Naive thymus-derived CD8-positive, alpha-beta T cell (primary cell): ENCODE results near the gene PSMC2. TPM values are rescaled to one million over a fixed set of nuclear protein-coding genes. Genes with fewer than 3 reads are reported as not detected.

Experiments used
- ATAC-seq, 2 donors: fragments of 150-1000 bp; cut with Tn5 transposase in 1 of 2; sonication (Bioruptor Pico), chemical (Tn5 transposase) in 1 of 2; 1 replicate in 1 of 2; 2 replicates in 1 of 2; pipeline ENCODE4 v1.10.0; 2021; ENCODE audit warnings: mild to moderate bottlenecking in 2 of 2, moderate library complexity in 2 of 2
- POLR2A ChIA-PET: fragments of 350-600 bp; sonication (Branson Sonifier 250); formaldehyde crosslinking; loops from one replicate; lab custom pipeline; 2021; ENCODE audit warnings: antibody characterized with exemption; lab: Charles Lee
- DNase-seq, 10 donors: peaks; one replicate each; pipeline versions ENCODE4 v3.0.0 to v3.0.0-alpha.2; 2020 to 2022
- H3K27ac Mint-ChIP-seq, 10 donors: one replicate each; pipeline ENCODE4 v1.8.0; 2020 to 2022; ENCODE audit warnings: mild to moderate bottlenecking in 10 of 10, mixed read lengths in 10 of 10, moderate library complexity in 4 of 10, inconsistent platforms in 1 of 10
- H3K27me3 Mint-ChIP-seq, 5 donors: one replicate each; pipeline ENCODE4 v1.8.0; 2021 to 2022; ENCODE audit warnings: mixed read lengths in 5 of 5
- H3K36me3 Mint-ChIP-seq, 3 donors: one replicate each; pipeline ENCODE4 v1.8.0; 2020 to 2022; ENCODE audit warnings: mixed read lengths in 3 of 3, mild to moderate bottlenecking in 2 of 3, inconsistent platforms in 1 of 3
- H3K4me1 Mint-ChIP-seq, 4 donors: one replicate each; pipeline ENCODE4 v1.8.0; 2021 to 2022; ENCODE audit warnings: mixed read lengths in 4 of 4
- H3K4me3 Mint-ChIP-seq, 10 donors: one replicate each; pipeline ENCODE4 v1.8.0; 2020 to 2022; ENCODE audit warnings: mild to moderate bottlenecking in 10 of 10, mixed read lengths in 10 of 10, moderate library complexity in 6 of 10, inconsistent platforms in 1 of 10
- H3K9me3 Mint-ChIP-seq, 9 donors: one replicate each; pipeline ENCODE4 v1.8.0; 2020 to 2022; ENCODE audit warnings: mixed read lengths in 9 of 9, mild to moderate bottlenecking in 3 of 9, inconsistent platforms in 1 of 9, moderate library complexity in 1 of 9
- polyA plus RNA-seq, 3 donors: library from polyadenylated mRNA; unstranded; fragments of 300-500 nt; fragmentation: Illumina TruSeq; gene quantifications; one replicate each; pipeline ENCODE4 v1.2.3, GENCODE V29; 2021
- total RNA-seq, 8 experiments: library from RNA in 2 of 8; stranded (reverse) in 2 of 8; gene quantifications; one replicate each; pipeline ENCODE4 v1.2.3 and lab custom pipeline; 2021 to 2026

The PSMC2 gene
- total RNA-seq, result 10 to 100 TPM; 68.8 to 73.5 TPM
- 10 to 100 TPM; 90.3 to 95.5 (median 94.2) TPM for polyA plus RNA-seq
- total RNA-seq (lab: John Stamatoyannopoulos, UW), result 42.7 to 190 (median 73.9) reads per million in 6 experiments

DNA sequence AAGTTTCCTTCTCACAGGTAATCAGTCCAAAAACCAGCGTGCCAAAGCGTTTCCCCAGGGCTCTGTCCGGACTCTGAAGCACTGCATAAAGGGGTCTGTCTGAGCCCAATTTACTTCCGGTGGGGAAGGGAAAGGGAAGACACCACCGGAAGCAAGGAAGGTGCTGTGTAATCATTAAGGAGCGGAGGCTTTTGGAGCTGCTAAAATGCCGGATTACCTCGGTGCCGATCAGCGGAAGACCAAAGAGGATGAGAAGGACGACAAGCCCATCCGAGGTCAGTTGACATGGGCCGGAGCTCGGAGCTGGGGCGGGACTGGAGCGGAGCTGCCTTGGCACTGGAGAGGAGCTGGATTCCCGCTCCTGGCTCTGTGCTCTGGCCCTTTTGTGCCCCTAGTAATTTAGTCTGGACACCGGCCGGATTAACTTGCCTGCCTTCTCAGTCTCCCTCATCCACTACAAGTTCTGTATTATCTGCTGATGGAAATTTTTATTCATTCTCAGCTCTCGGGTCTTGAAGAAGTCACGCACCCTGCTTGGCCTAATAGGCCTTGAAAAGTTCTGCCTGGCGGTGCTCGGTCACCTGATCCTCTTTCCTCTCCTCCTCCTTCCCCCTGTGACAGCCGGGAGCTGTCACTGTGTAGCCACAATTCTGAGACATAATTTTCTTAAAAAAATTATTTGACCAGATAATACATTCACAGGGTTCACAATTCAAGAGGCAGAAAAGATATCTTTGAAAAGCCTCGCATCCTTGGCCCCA, at the start of gene PSMC2:
Gene PSMC2, plus strand, starts transcription at position 137 of the 761 bp plus-strand sequence. Its CDS starts 69 bp downstream, at position 206.
- DNase-seq, result peak; percentile 50 to 91 (median 84)
- peak within 1 kb of the TSS; percentile 93 to 100 (median 98) for H3K27ac Mint-ChIP-seq
- no peaks in the 10 kb centered on the region for H3K27me3 Mint-ChIP-seq

GRCh38 chr7:103297837-103298179, 49.6 kb upstream of the PSMC2 start:
- Mint-ChIP-seq H3K9me3 (no peaks in the 10 kb centered on the region), H3K36me3 (peaks cover 0 to 35% (median 12%) of the 10 kb centered on the region in 3 donors), H3K27me3 (no peaks in the 10 kb centered on the region), H3K4me1 (peaks cover 18 to 43% (median 29%) of the 10 kb centered on the region in 4 donors), H3K27ac (peak overlapping the region; percentile 85 to 96 (median 92)), H3K4me3 (peak overlapping the region; percentile 81 to 96 (median 88))
- no peak for ATAC-seq
- POLR2A ChIA-PET, result interaction anchor here (0.9 to 2.4 kb wide), 3 partner anchors 12 to 46 kb away, joined by 4 to 7 read pairs (median 7); partner anchors contain the start of gene DNAJC2
- no peak for DNase-seq

More for the DNA sequence above, at the start of gene PSMC2:
- ATAC-seq, result peak; percentile 69 to 71
- no peaks in the 10 kb centered on the region for H3K9me3 Mint-ChIP-seq
- H3K36me3 Mint-ChIP-seq, result peaks cover 0 to 24% (median 0%) of the 10 kb centered on the region in 3 donors
- peaks cover 30 to 82% (median 63%) of the 10 kb centered on the region in 4 donors for H3K4me1 Mint-ChIP-seq
- POLR2A ChIA-PET, result interaction anchor here (0.8 to 1.3 kb wide), 6 partner anchors 11 to 272 kb away, joined by 3 to 6 read pairs (median 3); no protein-coding TSS in a partner anchor
- H3K4me3 Mint-ChIP-seq, result peak within 1 kb of the TSS; percentile 95 to 100 (median 98)

GRCh38 chr7:103299660-103300059, 47.8 kb upstream of the PSMC2 start:
- Mint-ChIP-seq H3K27ac (no peak overlapping the region), H3K4me3 (no peak overlapping the region), H3K4me1 (peaks cover 18 to 50% (median 31%) of the 10 kb centered on the region in 4 donors), H3K36me3 (peaks cover 0 to 52% (median 12%) of the 10 kb centered on the region in 3 donors), H3K9me3 (no peaks in the 10 kb centered on the region), H3K27me3 (no peaks in the 10 kb centered on the region)
- no peak for DNase-seq
- no peak for ATAC-seq
- POLR2A ChIA-PET, result interaction anchor here (1.6 kb wide), 1 partner anchor 45 kb away, joined by 3 read pairs; the partner anchor contains the start of gene DNAJC2

GRCh38 chr7:103301441-103301840, 46.0 kb upstream of the PSMC2 start:
- DNase-seq (no peak), ATAC-seq (no peak)
- Mint-ChIP-seq H3K4me3 (no peak overlapping the region), H3K36me3 (peaks cover 0 to 67% (median 12%) of the 10 kb centered on the region in 3 donors), H3K27me3 (no peaks in the 10 kb centered on the region), H3K27ac (peak overlapping the region in 1 of 10 donors; percentile 17), H3K4me1 (peaks cover 16 to 49% (median 32%) of the 10 kb centered on the region in 4 donors), H3K9me3 (no peaks in the 10 kb centered on the region)
- POLR2A ChIA-PET, result no interaction called here

DNA sequence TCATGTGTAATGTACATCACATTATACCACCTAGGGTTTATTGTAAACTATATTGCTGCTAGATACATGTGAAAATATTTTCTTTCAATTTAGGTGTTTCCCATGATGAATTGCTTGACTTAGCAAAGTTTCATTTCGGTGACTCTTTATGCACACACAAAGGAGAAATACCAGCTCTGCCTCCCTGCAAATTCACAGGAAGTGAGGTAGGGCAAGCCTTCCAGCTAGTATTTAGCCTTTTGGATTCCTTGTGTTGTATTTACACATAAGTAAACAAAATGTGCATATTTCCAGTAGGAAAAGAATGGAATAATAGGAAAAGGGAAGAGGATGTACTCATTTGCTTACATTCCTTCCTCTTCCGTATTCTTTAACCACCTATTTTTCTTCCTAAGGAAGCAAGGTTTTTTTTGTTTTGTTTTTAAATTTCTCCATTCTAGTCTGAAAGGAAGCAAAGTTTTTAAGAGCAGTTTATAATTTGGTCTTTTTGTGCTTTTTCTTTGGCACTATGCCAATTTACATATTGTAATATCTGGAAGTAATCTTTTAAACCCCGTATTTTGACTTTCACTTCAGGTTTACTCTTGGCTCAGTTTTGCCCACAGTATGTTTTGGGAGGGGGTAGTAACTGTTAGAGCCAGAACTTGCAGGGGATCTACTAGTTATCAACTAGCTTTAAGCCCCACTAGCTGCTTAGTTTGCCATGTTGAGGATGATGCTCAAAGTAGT, 39.8 kb upstream of the PSMC2 start:
- POLR2A ChIA-PET, result no interaction called here
- H3K36me3 Mint-ChIP-seq, result peaks cover 0 to 91% (median under 1%) of the 10 kb centered on the region in 3 donors
- DNase-seq, result no peak
- H3K4me3 Mint-ChIP-seq, result no peak overlapping the region
- no peaks in the 10 kb centered on the region for H3K27me3 Mint-ChIP-seq
- H3K9me3 Mint-ChIP-seq, result no peaks in the 10 kb centered on the region
- peaks cover 0 to 16% (median 8%) of the 10 kb centered on the region in 4 donors for H3K4me1 Mint-ChIP-seq
- ATAC-seq, result no peak
- H3K27ac Mint-ChIP-seq, result peak overlapping the region in 2 of 10 donors; percentile 32 to 70

DNA sequence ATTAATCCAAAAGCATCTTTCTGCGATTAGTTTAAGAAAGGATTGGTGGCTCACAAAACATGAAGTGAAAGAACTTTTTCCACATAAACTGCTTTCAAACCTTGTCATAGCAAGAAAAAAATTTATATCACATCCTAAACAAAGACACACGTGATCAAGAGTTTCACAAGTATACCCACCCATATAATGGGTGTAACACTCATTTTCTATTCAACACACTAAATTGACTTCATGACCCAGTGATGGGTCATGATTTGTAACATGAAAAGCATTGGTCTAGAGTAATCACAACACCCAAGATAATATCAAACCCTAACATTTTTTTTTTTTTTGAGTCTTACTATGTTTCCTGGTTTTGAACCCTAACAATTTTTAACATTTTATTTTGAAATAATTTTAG, 32.6 kb upstream of the PSMC2 start:
- Mint-ChIP-seq H3K4me3 (no peak overlapping the region), H3K4me1 (peaks cover 0 to 3% (median 1%) of the 10 kb centered on the region in 4 donors), H3K9me3 (no peaks in the 10 kb centered on the region), H3K27ac (peak overlapping the region in 1 of 10 donors; percentile 26), H3K36me3 (peaks cover 11 to 98% (median 16%) of the 10 kb centered on the region in 3 donors), H3K27me3 (no peaks in the 10 kb centered on the region)
- DNase-seq (no peak), ATAC-seq (no peak)
- POLR2A ChIA-PET, result no interaction called here

- H3K27me3 Mint-ChIP-seq, result no peaks in the 10 kb centered on the region
Measured at GRCh38 chr7:103316380-103316941, 31.0 kb upstream of the PSMC2 start.

GRCh38 chr7:103317009-103317408, 30.4 kb upstream of the PSMC2 start:
- POLR2A ChIA-PET, result interaction anchor here (1.1 kb wide), 1 partner anchor 31 kb away, joined by 3 read pairs; no protein-coding TSS in a partner anchor
- peaks cover 0 to 3% (median 1%) of the 10 kb centered on the region in 4 donors for H3K4me1 Mint-ChIP-seq
- H3K27ac Mint-ChIP-seq, result peak overlapping the region in 8 of 10 donors; percentile 12 to 90 (median 40)
- DNase-seq (no peak), ATAC-seq (no peak)
- H3K27me3 Mint-ChIP-seq, result no peaks in the 10 kb centered on the region
- no peaks in the 10 kb centered on the region for H3K9me3 Mint-ChIP-seq
- no peak overlapping the region for H3K4me3 Mint-ChIP-seq
- H3K36me3 Mint-ChIP-seq, result peaks cover 12 to 96% (median 16%) of the 10 kb centered on the region in 3 donors

More at GRCh38 chr7:103316380-103316941, 31.0 kb upstream of the PSMC2 start:
- POLR2A ChIA-PET, result interaction anchor here (1.1 kb wide), 1 partner anchor 32 kb away, joined by 3 read pairs; no protein-coding TSS in a partner anchor
- Mint-ChIP-seq H3K4me3 (no peak overlapping the region), H3K9me3 (no peaks in the 10 kb centered on the region), H3K36me3 (peaks cover 11 to 96% (median 16%) of the 10 kb centered on the region in 3 donors), H3K4me1 (peaks cover 0 to 3% (median 1%) of the 10 kb centered on the region in 4 donors), H3K27ac (peak overlapping the region in 4 of 10 donors; percentile 37 to 90 (median 54))
- ATAC-seq (no peak), DNase-seq (no peak)

DNA sequence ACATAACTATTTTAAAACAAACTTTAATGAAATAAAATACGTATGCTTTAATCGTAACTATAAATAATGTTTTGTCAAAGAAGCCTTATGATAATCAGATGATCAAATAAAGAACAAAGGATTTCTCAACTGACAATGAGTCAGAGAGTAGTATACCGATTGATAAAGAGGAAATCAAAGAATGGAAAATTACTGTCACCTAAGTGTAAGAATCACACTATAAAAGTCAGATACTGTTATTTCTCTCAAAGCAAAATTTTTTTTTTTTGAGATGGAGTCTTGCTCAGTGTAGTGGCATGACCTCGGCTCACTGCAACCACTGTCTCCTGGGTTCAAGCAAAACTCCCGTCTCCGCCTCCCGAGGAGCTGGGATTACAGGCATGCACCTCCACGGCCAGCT, 21.7 kb upstream of the PSMC2 start:
- Mint-ChIP-seq H3K27ac (peak overlapping the region in 9 of 10 donors; percentile 6 to 72 (median 23)), H3K4me1 (peaks cover 0 to 2% (median under 1%) of the 10 kb centered on the region in 4 donors), H3K9me3 (no peaks in the 10 kb centered on the region), H3K4me3 (no peak overlapping the region), H3K27me3 (no peaks in the 10 kb centered on the region), H3K36me3 (peaks cover 0 to 72% (median 10%) of the 10 kb centered on the region in 3 donors)
- peak in 1 of 2 donors; percentile 23 for ATAC-seq
- POLR2A ChIA-PET, result no interaction called here
- DNase-seq, result no peak

- Mint-ChIP-seq H3K4me3 (no peak overlapping the region), H3K36me3 (peaks cover 6 to 78% (median 26%) of the 10 kb centered on the region in 3 donors), H3K9me3 (no peaks in the 10 kb centered on the region), H3K27me3 (no peaks in the 10 kb centered on the region), H3K4me1 (peaks cover 16 to 35% (median 25%) of the 10 kb centered on the region in 4 donors), H3K27ac (no peak overlapping the region)
- POLR2A ChIA-PET, result no interaction called here
- ATAC-seq (no peak), DNase-seq (no peak)
Measured at GRCh38 chr7:103336761-103337160, 10.7 kb upstream of the PSMC2 start.

- H3K4me3 Mint-ChIP-seq, result no peak overlapping the region
- peaks cover 15 to 49% (median 36%) of the 10 kb centered on the region in 4 donors for H3K4me1 Mint-ChIP-seq
- ATAC-seq, result no peak
- H3K36me3 Mint-ChIP-seq, result peaks cover 6 to 73% (median 26%) of the 10 kb centered on the region in 3 donors
- no peak for DNase-seq
- POLR2A ChIA-PET, result no interaction called here
- H3K9me3 Mint-ChIP-seq, result no peaks in the 10 kb centered on the region
- H3K27me3 Mint-ChIP-seq, result no peaks in the 10 kb centered on the region
- H3K27ac Mint-ChIP-seq, result peak overlapping the region in 1 of 10 donors; percentile 36
Measured at GRCh38 chr7:103338864-103339263, 8.6 kb upstream of the PSMC2 start.

DNA sequence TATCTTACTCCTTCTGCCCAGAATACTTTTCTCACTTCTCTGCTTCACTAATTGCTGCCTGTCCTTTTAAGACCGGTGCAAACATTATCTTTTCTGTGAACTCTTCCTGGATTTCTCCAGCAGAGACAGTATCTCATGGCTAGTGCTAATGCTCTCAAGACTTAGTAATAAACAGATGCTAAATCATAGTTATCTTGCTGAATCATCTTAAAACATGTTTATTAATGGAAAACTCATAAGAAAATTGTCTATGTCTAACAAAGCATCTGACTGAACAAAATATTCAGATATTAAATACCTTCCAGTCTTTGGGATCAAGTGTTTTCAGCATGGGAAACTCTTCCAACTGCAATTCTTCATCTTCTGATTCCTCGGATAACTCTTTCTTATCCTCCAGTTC, 6.0 kb upstream of the PSMC2 start:
- Mint-ChIP-seq H3K27ac (peak overlapping the region in 2 of 10 donors; percentile 18 to 81), H3K27me3 (no peaks in the 10 kb centered on the region), H3K9me3 (no peaks in the 10 kb centered on the region), H3K4me1 (peaks cover 16 to 62% (median 48%) of the 10 kb centered on the region in 4 donors), H3K36me3 (peaks cover 6 to 52% (median 26%) of the 10 kb centered on the region in 3 donors), H3K4me3 (peak overlapping the region in 2 of 10 donors; percentile 2 to 15)
- POLR2A ChIA-PET, result no interaction called here
- DNase-seq, result no peak
- ATAC-seq, result no peak
